Effector memory CD4-positive, alpha-beta T cell (primary cell): ENCODE measurements around the gene CWC22.
"Not testable (repeated sequence)": the region's sequence is repeated elsewhere in the genome, so short reads cannot be mapped to it uniquely, and the experiment has no call there.

Experiments
- DNase-seq, 3 donors: peaks; one replicate each; pipeline ENCODE4 v3.0.0-alpha.2; 2020
- H3K27ac ChIP-seq: 2 replicates; pipeline ENCODE4 v1.7.0; 2013; ENCODE audit warnings: mild to moderate bottlenecking, low read length, moderate library complexity; ENCODE audit not compliant: insufficient read depth, poor library complexity, severe bottlenecking
- H3K27me3 ChIP-seq: replicated peaks from 2 replicates; pipeline ENCODE4 v1.7.0; 2013; ENCODE audit warnings: mild to moderate bottlenecking, low read length; ENCODE audit not compliant: insufficient read depth, control insufficient read depth, poor library complexity, severe bottlenecking
- H3K36me3 ChIP-seq: 2 replicates; pipeline ENCODE4 v1.7.0; 2013; ENCODE audit warnings: mild to moderate bottlenecking, low read length, moderate library complexity; ENCODE audit not compliant: control insufficient read depth, insufficient read depth
- H3K4me1 ChIP-seq: 2 replicates; pipeline ENCODE4 v1.7.0; 2013; ENCODE audit warnings: low read length, mild to moderate bottlenecking; ENCODE audit not compliant: control insufficient read depth, insufficient read depth, poor library complexity, severe bottlenecking
- H3K4me3 ChIP-seq: 2 replicates; pipeline ENCODE4 v1.7.0; 2013; ENCODE audit warnings: low read length, low read depth, mild to moderate bottlenecking; ENCODE audit not compliant: insufficient read depth, poor library complexity, severe bottlenecking
- H3K9me3 ChIP-seq: 2 replicates; pipeline ENCODE4 v1.7.0; 2013; ENCODE audit warnings: mild to moderate bottlenecking, low read length, moderate library complexity; ENCODE audit not compliant: control insufficient read depth
- total RNA-seq, 3 donors: gene quantifications; one replicate each; lab custom pipeline; 2026; lab: John Stamatoyannopoulos, UW

CWC22 gene
- 25.7 to 37.8 (median 27.1) reads per million in 3 donors for total RNA-seq

GRCh38 chr2:180006781-180007579, at the start of gene CWC22:
CWC22 (minus strand) TSS chr2:180007297; CDS start chr2:179993341, 13,956 bp downstream.
- DNase-seq, result peak; percentile 68 to 83 (median 76)
- Histone ChIP-seq H3K27me3 (no peaks in the 10 kb centered on the region), H3K36me3 (no peaks in the 10 kb centered on the region), H3K27ac (peak within 1 kb of the TSS; percentile 98), H3K9me3 (no peaks in the 10 kb centered on the region), H3K4me3 (peak within 1 kb of the TSS; percentile 93), H3K4me1 (peaks cover 9% of the 10 kb centered on the region)

GRCh38 chr2:180056367-180057118, 49.4 kb upstream of the CWC22 start:
- Histone ChIP-seq H3K4me3 (no peak overlapping the region), H3K27me3 (no peaks in the 10 kb centered on the region), H3K4me1 (no peaks in the 10 kb centered on the region), H3K36me3 (no peaks in the 10 kb centered on the region), H3K27ac (no peak overlapping the region), H3K9me3 (no peaks in the 10 kb centered on the region)
- no peak for DNase-seq

- not testable (repeated sequence) for H3K4me1 ChIP-seq, H3K9me3 ChIP-seq, H3K27me3 ChIP-seq, DNase-seq, H3K27ac ChIP-seq, H3K36me3 ChIP-seq, H3K4me3 ChIP-seq
These were observed 47.5 kb upstream of the CWC22 start for GRCh38 chr2:180054576-180054975.

GRCh38 chr2:180050246-180050645, 43.1 kb upstream of the CWC22 start:
- H3K4me3 ChIP-seq, result no peak overlapping the region
- H3K27me3 ChIP-seq, result no peaks in the 10 kb centered on the region
- no peaks in the 10 kb centered on the region for H3K36me3 ChIP-seq
- H3K4me1 ChIP-seq, result no peaks in the 10 kb centered on the region
- no peak overlapping the region for H3K27ac ChIP-seq
- no peaks in the 10 kb centered on the region for H3K9me3 ChIP-seq
- no peak for DNase-seq

- H3K27me3 ChIP-seq, result no peaks in the 10 kb centered on the region
- H3K4me1 ChIP-seq, result no peaks in the 10 kb centered on the region
- H3K4me3 ChIP-seq, result no peak overlapping the region
- H3K27ac ChIP-seq, result no peak overlapping the region
- H3K9me3 ChIP-seq, result no peaks in the 10 kb centered on the region
- no peaks in the 10 kb centered on the region for H3K36me3 ChIP-seq
- DNase-seq, result no peak
These were observed 41.2 kb upstream of the CWC22 start for GRCh38 chr2:180048251-180048650.

- DNase-seq, result no peak
- Histone ChIP-seq H3K4me3 (no peak overlapping the region), H3K27ac (no peak overlapping the region), H3K9me3 (no peaks in the 10 kb centered on the region), H3K4me1 (no peaks in the 10 kb centered on the region), H3K27me3 (no peaks in the 10 kb centered on the region), H3K36me3 (no peaks in the 10 kb centered on the region)
These were observed 39.7 kb upstream of the CWC22 start for GRCh38 chr2:180046776-180047175.

- Histone ChIP-seq H3K36me3 (no peaks in the 10 kb centered on the region), H3K4me1 (no peaks in the 10 kb centered on the region), H3K27ac (no peak overlapping the region), H3K4me3 (no peak overlapping the region), H3K27me3 (no peaks in the 10 kb centered on the region), H3K9me3 (no peaks in the 10 kb centered on the region)
- DNase-seq, result no peak
These were observed 39.1 kb upstream of the CWC22 start for GRCh38 chr2:180046202-180046601.

GRCh38 chr2:180040146-180040925, 33.2 kb upstream of the CWC22 start:
- Histone ChIP-seq H3K27me3 (peaks cover 5% of the 10 kb centered on the region), H3K36me3 (no peaks in the 10 kb centered on the region), H3K4me3 (no peak overlapping the region), H3K4me1 (no peaks in the 10 kb centered on the region), H3K9me3 (no peaks in the 10 kb centered on the region), H3K27ac (no peak overlapping the region)
- no peak for DNase-seq

GRCh38 chr2:180038997-180039396, 31.9 kb upstream of the CWC22 start:
- no peak overlapping the region for H3K27ac ChIP-seq

More at GRCh38 chr2:180038997-180039396, 31.9 kb upstream of the CWC22 start:
- H3K27me3 ChIP-seq, result peaks cover 5% of the 10 kb centered on the region
- no peak overlapping the region for H3K4me3 ChIP-seq
- no peak for DNase-seq
- no peaks in the 10 kb centered on the region for H3K4me1 ChIP-seq
- H3K9me3 ChIP-seq, result no peaks in the 10 kb centered on the region
- H3K36me3 ChIP-seq, result no peaks in the 10 kb centered on the region
